ENCODE data around the gene ADAMTS17.

- TF ChIP-seq CTCF (IDR thresholded peaks at IDR 0.05) (no peak), POLR2A (IDR thresholded peaks at IDR 0.05) (no peak)
Observed at GRCh38 chr15:100123611-100124010, 218.2 kb downstream of the ADAMTS17 start.

Data from testis (tissue), 2 donors.